Stimulated activated CD4-positive, alpha-beta T cell treated with anti-CD3 and anti-CD28 coated beads, Interleukin-15, amount 100 ng/mL, for 1 hour (primary cell): ENCODE results near the gene PCDHGB1.
"Not testable (repeated sequence)": the region's sequence is repeated elsewhere in the genome, so short reads cannot be mapped to it uniquely, and the experiment has no call there.

Source experiments
- DNase-seq, 2 donors: peaks; one replicate each; pipeline ENCODE4 v3.0.0-alpha.2; 2020; ENCODE audit warnings: low read depth in 1 of 2, low spot score in 1 of 2

The PCDHGB1 gene

GRCh38 chr5:141345327-141345726, 4.6 kb upstream of the PCDHGB1 start:
- DNase-seq: no peak

- DNase-seq: not testable (repeated sequence)
Measured at GRCh38 chr5:141346017-141346416, 3.9 kb upstream of the PCDHGB1 start.

GRCh38 chr5:141351591-141351990, 1.7 kb downstream of the PCDHGB1 start:
- DNase-seq: no peak

GRCh38 chr5:141354900-141355469, 5.1 kb downstream of the PCDHGB1 start, which contains the start of gene PCDHGA4:
Gene PCDHGA4, plus strand, starts transcription at chr5:141355021. Its CDS starts 87 bp downstream, at chr5:141355108.
- DNase-seq: no peak

GRCh38 chr5:141355641-141356040, 5.7 kb downstream of the PCDHGB1 start:
- no peak for DNase-seq

GRCh38 chr5:141356133-141356532, 6.2 kb downstream of the PCDHGB1 start:
- no peak for DNase-seq

- DNase-seq: no peak
Measured at GRCh38 chr5:141356950-141357349, 7.1 kb downstream of the PCDHGB1 start.

- no peak for DNase-seq
Measured at GRCh38 chr5:141359790-141360426, 10.0 kb downstream of the PCDHGB1 start, which contains the start of gene PCDHGB2. Gene PCDHGB2, plus strand, starts transcription at chr5:141359994. Its CDS starts 142 bp downstream, at chr5:141360136.

GRCh38 chr5:141360685-141361084, 10.8 kb downstream of the PCDHGB1 start:
- DNase-seq: no peak

GRCh38 chr5:141362719-141363118, 12.8 kb downstream of the PCDHGB1 start:
- DNase-seq: no peak

- no peak for DNase-seq
Measured at GRCh38 chr5:141363952-141364660, 14.2 kb downstream of the PCDHGB1 start, which contains the start of gene PCDHGA5. Gene PCDHGA5, plus strand, starts transcription at chr5:141364162. Its CDS starts 169 bp downstream, at chr5:141364331.

- no peak for DNase-seq
Measured at GRCh38 chr5:141366016-141366896, 16.4 kb downstream of the PCDHGB1 start.

- DNase-seq: no peak
Measured at GRCh38 chr5:141369994-141370848, 20.3 kb downstream of the PCDHGB1 start, which contains the start of gene PCDHGB3. Gene PCDHGB3, plus strand, starts transcription at chr5:141370242. Its CDS starts 153 bp downstream, at chr5:141370395.

GRCh38 chr5:141371572-141372475, 21.9 kb downstream of the PCDHGB1 start:
- DNase-seq: no peak

GRCh38 chr5:141373673-141374317, 23.9 kb downstream of the PCDHGB1 start, which contains the start of gene PCDHGA6:
Gene PCDHGA6, plus strand, starts transcription at chr5:141373891. Its CDS starts 193 bp downstream, at chr5:141374084.
- no peak for DNase-seq

GRCh38 chr5:141374627-141375026, 24.7 kb downstream of the PCDHGB1 start:
- DNase-seq: no peak

- not testable (repeated sequence) for DNase-seq
Measured at GRCh38 chr5:141375444-141376155, 25.7 kb downstream of the PCDHGB1 start.
